KBM-7 (cell line): ENCODE results near the gene BUD31.
"Not testable (repeated sequence)": the region's sequence is repeated elsewhere in the genome, so short reads cannot be mapped to it uniquely, and the experiment has no call there.

Experiments
- DNase-seq: peaks from one replicate; pipeline ENCODE4 v3.0.0-alpha.2; 2015
- in situ Hi-C: fragments of 300-500 bp; cut with MboI; formaldehyde crosslinking; loops from 2 replicates; pipeline ENCODE4 v1.14.3; 2020; ENCODE audit warnings: low sequenced_read_pairs, low pct_unique_long_range_greater_than_20kb, mixed read lengths

Gene BUD31

DNA sequence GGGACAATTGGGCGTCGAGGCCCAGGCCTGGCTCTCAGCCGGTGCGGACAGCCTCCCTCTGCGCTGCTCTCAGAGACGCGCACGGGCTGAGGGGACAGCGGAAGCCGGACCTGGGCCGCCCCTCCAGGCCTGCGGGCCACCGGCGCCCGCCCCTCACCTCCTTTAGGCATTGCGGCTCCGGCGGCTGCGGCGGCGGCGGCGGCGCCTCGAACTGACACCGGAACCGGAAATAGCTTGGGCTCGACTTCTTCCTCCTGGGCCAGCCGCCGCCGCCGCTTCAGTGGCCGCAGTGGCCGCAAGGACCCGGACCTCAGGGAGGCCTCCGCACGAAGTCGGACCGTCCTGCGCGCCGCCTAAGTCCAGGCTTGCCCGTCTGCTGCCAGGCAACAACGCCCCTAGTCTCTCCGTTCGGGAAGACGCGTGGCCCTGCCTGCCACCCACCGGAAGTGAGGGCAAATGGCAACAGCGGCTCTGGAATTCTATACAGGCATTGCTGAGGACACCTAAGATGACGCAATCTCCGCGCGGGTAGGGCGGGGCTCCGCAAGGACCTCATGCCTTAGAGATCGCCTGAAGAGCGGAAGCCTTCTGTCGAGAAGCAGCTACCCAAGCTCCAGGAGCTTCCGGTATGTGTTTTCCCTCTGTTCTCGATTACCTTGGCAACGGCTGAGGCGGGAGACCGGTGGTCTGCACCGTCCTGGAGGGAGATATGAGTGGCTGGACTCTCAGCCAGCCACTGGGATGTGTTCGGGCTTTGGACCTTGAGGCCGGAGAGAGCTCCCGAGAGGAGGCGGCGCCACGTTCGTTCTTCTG lies at the start of gene BUD31, which contains the start of gene PDAP1:
TSS of gene BUD31 (plus strand) at position 591 of the 813 bp plus-strand sequence. CDS start 2,124 bp downstream, outside the sequence.
TSS of gene PDAP1 (minus strand) at position 219 of the 813 bp plus-strand sequence. CDS start at position 170, 49 bp downstream.
- peak; percentile 97 for DNase-seq
- in situ Hi-C loops = no loop called here

DNA sequence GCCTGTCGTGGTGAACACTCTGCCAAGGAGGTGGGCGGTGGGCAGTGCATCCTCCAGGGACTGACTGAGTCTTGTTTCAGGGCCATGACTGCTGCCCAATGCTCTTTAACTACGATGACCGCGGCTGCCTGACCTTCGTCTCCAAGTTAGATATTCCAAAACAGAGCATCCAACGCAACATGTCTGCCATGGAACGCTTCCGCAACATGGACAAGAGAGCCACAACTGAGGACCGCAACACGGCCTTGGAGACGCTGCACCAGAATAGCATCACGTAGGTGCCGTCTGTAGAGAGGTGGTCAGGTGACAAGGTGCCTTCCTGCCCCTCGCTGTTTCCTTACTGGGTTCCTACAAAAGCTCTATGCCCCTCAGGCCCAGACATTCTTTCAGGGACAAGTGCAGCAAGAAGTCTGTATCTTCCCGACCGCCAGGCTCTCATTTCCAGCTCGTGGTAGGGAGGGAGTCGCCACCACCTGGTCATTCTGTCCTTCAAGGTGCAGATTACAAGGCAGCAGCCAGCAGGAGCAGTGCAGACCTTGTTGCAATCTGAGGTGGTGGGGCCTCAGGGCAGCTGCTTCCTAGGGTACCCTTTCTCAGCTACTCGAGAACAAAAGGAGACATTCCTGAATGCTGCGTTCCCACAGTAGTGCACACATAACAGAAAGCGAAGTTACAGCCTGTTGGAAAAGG lies 49.2 kb upstream of the BUD31 start:
- in situ Hi-C loops = no loop called here
- DNase-seq = no peak

DNA sequence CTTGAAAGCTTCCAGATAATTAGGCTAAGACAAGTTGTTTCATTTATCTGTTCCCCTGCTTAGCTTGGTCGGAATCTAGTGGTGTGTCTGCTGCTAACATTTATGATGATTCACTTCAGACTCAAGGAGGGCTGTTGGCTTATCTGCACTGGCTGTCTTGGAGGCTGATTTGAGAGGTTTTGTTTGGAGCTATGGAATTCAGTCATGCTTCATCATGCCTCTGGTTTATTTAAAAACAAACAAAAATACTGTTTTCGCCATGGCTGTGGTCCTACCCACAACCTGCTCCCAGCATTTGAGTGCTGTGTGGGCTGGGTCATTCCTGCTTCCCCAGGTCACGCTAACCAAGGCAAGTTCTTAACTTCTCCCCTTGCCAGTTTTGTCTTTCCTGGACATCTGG lies 46.0 kb upstream of the BUD31 start:
- in situ Hi-C loops = no loop called here
- DNase-seq = no peak

DNA sequence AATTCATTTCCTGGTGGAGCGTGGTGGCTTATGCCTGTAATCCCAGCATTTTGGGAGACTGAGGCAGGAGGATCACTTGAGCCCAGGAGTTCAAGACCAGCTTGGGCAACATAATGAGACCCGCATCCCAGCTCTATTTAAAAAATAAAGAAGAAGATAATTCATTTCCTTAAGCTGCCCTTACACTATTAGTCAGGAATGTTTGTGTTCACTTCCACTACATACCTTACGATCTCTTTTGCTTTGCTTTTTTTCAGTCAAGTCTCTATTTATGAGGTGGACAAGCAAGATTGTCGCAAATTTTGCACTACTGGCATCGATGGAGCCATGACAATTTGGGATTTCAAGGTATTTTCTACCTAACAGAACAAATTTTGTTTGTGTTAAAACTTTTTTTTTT lies 45.5 kb upstream of the BUD31 start:
- in situ Hi-C loops = no loop called here
- DNase-seq = no peak

DNA sequence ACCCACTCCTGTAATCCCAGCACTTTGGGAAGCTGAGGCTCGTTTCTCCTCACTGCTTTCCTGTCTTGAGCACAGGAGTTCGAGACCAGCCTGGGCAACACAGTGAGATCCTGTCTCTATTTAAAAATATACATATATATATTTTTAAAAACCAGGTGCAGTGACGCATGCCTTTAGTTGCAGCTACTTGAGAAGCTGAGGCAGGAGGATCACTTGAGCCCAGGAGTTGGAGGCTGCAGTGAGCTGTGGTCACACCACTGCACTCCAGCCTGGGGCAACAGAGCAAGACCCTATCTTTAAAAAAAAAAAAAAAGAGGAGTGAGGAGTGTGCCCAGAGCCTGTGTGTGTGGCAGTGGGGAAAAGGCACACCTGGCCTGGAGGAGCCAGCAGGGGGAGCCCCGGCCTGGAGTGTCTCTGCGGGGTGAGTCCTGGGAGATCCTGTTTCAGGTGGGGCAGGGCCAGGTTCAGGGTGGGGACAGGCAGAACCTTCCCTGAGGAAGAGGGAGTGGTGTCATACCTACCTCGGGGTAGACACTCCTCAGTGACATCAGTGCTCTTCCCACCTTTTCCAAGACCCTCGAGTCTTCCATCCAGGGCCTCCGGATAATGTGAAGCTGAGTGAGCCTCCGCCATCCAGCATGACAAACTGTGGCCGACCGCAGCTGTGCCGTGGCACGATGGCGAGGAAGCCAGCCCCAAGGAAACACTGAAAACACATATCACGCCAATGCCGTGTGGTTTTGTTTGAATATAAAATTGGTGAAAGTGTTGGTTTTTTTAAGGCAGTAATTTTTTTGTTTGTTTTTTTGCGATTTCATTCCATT lies 43.2 kb upstream of the BUD31 start:
- in situ Hi-C loops = no loop called here
- DNase-seq = peak; percentile 65

DNA sequence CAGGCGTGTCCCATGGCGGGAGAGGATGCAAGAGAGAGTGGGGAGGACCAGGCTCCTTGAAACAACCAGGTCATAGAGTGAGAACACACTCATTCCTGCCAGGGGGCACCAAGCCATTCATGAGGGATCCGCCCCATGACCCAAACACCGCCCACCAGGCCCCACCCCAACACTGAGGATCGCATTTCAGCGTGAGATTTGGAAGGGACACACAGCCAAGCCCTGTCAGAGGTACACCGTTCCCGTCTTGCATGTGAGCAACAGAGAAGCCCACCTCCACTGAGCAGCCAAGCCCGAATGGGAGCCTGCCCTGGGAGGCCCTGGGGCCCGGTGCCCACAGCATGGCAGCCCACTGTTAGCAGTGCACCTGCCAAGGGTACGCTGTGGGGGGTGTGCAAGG lies 42.1 kb upstream of the BUD31 start:
- in situ Hi-C loops = no loop called here
- no peak for DNase-seq

DNA sequence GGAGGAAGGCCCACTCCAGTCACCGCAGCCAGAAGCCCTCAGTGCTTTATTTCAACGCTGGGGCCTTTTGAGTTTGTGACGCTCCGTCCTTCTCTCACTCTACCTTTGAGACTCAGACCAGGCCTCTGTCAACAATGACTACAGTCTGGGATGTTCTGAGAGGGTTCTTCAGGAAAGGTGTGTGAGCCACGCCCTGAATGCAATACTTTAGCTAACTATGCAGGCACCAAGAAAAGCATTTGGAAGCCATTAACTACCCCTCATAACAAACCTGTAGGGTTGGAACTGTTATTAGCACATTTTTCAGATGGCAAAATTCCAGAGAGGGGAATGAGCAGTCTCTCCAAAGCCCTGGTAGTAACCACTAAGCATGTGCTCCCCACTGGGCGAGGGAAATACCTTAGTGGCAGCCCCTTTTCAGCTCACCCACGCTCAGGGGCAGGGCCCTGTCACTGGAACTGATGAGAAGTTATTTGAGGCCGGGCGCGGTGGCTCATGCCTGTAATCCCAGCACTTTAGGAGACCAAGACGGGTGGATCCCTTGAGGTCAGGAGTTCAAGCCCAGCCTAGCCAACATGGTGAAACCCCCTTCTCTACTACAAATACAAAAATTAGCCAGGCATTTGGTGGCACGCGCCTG lies 39.9 kb upstream of the BUD31 start:
- in situ Hi-C loops = no loop called here
- DNase-seq = no peak

DNA sequence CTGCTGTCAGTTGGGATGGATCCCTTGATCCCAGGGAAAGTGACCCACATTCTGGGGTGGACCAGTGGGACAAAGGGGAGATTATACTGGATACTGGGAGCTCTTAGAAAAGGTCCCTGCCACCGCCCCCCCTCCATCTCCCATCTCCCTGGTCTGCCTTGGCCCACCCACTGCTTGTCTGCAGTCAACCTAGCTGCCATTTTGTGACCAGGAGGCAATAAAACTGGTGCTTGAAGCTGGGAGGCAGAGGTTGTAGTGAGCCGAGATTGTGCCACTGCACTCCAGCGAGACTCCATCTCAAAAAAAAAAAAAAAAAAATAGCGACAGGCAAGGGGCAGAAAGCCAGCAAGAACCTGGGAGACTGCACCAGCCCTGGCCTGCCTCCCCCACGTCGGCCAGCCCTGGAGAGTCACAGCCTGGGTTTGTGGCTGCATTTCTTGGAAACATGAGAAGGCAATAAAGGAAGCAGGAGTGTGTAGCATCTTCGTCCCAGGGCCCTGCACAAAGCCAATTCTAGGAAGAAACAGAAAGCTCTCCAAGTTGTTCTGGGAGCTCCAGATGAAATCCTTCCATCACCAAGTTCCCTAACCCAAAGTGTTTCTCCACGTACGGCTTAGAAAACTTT lies 38.9 kb upstream of the BUD31 start:
- in situ Hi-C loops = no loop called here
- peak; percentile 91 for DNase-seq

DNA sequence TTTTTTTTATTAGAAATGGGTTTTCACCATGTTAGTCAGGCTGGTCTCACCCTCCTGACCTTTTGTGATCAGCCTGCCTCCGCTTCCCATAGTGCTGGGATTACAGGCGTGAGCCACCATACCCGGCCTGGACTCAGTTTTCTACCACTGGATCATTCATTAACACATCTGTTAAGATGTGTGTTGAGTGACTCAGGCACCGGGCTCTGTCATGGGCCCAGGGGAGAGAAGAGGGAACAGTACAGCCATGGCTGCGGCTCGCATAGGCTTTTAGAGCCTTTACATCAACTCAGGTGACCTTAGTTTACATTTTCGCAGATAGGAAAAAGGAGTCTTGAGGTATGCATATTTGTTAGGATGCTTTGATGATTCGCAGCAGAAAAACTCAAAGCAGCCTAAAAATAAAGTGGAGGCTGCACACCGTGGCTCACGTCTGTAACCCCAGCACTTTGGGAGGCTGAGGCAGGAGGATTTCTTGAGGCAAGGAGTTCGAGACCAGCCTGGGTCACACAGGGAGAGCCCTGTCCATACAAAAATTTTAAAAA lies 37.3 kb upstream of the BUD31 start:
- no peak for DNase-seq
- in situ Hi-C loops = no loop called here

DNA sequence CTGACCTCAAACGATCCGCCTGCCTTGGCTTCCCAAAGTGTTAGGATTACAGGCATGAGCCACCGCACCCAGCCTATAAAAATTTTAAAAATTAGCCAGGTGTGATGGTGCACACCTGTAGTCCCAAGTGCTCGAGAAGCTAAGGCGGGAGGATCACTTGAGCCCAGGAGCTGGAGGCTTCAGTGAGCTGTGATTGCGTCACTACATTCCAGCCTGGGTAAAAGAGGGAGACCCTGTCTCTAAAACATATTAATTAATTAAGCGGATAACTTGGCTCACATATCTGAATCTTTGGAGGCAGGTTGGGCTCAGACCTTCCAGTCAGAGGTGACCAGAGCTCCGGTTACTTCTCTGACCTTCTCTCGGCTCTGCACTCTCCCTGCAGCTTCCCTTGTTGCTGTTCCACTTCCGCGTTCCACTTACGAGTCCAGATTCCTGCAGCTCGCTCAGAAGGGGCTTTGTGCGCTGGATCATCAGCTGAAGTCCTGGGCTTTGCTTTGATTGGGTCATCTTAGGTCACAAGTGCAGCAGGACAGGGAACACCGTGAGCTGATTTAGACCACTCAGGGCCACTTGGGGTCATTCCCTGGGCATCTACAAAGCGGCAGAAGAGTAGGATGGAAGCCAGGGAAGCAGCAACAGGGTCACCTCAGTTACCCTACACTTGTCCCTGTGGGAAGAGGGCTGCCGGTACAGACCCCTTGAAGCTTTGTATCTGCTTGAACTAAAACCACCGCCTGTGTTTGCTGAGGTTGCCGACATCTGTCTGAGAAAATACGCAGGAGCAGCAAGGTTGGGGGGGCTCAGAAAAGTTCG lies 36.3 kb upstream of the BUD31 start:
- in situ Hi-C loops = no loop called here
- no peak for DNase-seq

DNA sequence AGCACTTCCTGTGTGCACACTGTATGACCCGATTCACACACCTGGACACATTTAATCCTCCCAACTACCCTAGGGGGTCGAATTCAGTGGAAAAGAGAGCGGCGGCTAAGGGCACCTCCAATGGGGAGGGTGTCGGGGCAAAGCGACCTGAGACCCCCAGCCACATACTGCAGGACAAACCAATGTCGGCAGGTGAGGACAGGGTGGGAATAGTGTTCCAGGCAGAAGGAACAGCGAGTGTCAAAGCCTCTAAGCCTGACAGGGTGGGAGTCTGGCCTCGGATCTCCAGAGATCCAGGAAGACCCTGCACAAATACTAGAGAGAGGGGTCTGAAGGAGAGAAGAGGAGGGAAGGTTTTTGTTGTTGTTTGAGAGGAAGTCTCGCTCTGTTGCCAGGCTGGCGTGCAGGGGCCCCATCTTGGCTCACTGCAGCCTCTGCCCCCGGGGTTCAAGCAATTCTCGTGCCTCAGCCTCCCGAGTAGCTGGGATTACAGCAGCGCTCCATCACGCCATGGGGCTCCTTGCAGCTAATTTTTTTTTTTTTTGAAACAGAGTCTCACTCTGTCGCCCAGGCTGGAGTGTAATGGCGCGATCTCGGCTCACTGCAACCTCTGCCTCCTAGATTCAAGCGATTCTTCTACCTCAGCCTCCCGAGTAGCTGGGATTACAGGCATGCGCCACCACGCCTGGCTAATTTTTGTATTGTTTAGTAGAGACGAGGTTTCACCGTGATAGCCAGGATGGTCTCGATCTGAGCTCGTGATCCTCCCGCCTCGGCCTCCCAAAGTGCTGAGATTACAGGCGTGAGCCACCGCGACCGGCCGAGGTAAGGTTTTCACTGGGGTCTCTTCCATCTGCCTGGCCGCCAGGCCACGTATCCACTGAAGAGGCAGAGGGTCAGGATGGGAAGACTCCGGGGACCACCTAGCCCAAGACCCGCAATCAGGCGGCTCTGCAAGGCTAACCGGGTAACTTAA lies 35.4 kb upstream of the BUD31 start:
- in situ Hi-C loops = no loop called here
- no peak for DNase-seq

DNA sequence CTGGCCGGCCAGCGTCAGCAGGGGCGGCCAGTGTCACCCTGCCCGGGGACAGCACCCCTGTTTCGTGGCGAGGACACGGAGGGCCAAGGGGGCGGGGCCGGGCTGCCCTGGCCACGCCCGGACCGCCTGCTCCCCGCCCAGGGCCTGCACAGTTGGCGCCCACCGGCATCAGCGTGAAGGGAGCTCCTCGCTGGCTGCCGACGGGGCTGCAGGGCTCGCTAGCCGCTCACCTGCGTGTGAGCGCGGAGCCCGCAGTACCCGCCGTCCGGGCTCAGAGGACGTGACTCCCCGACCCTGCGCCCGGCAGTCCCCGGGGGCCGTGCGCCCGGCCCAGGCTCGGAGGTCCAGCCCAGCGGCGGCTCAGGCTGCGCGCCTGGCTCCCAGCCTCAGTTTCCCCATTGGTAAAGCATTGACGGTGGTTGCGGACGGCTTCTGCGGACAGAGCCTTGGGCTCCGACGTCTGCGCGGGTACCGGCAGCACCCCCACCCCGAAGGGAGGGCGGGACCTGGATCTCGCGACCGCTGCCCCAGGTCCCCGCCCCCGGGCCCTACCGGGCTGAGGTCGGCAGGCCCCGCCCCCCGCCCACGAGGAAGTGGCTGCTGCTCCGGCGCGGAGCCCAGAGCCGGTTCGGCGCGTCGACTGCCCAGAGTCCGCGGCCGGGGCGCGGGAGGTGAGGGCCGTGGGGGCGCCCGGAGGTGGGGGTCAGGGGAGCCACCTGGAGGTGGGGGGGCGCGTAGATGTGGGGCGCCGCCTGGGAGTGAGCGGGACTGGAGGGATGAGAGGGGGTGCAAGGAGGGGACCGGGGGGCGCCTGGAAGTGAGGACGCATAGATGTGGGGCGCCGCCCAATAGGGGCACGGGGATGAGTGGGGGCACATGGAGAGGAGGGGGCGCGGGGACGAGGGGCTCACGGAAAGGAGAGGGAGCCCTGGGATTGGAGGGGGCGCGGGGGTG lies 34.4 kb upstream of the BUD31 start, which contains the start of gene ARPC1B:
TSS of gene ARPC1B (plus strand) at position 620 of the 954 bp plus-strand sequence. CDS start 10,985 bp downstream, outside the sequence.
- in situ Hi-C loops = no loop called here
- DNase-seq = peak; percentile 61

DNA sequence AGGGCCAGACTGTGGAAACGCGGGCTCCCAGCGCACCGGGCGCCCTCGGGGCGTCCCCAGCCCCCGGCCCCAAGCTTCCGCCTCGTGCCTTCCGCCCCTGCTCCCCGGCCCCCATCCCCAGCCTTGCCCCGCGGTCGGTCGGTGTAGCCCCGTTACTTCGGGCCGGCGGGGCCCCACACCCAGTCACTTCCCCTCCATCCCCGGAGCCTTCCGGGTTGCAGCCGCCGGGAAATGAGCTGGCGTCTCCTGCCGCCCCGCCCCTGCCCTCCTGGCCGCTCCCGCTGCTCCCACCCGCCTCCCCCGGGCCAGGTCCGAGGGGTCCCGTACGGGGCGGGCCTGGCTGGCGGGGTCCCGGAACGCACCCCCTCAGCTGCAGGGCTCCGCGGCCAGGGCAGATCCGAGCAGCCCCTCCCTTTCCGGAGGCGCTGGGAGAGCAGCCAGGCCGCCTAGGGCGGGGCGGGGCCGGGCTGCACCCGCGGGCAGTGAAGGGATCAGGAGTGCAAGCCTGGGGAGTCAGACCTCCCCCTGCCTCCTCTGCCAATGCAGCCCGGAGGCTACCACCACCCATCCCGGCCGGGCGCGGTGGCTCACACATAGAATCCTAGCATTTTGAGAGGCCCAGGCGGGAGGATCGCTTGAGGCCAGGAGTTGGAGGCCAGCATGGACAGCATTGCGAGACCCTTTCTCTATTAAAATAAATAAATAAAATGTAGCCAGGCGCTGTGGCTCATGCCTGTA lies 33.5 kb upstream of the BUD31 start:
- peak; percentile 71 for DNase-seq
- in situ Hi-C loops = no loop called here

DNA sequence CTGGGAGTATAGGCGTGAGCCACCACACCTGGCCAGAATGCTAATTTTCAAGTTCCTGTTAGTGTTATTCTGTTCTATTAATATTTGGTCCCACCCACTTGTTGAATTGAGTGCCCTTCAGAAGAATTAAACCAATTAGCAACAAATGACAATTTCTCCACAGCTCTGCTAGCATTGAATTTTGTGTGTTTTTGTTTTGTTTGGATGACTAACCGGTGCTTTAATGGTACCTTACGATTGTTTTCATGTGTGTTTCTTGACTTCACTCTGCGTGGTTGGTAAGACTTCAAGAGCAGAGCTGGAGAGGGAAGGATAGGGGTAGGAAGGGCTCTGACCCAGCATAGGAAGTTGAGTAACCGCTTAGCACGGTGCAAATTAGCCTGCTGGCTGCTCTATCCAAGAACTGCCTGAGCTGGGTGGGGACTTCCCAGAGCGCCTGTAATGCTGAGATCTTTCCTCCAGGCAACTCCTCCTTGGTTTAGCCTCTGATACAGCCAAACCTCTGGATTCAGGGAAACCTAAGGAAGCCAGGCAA lies 29.7 kb upstream of the BUD31 start:
- in situ Hi-C loops = no loop called here
- DNase-seq = peak; percentile 84

DNA sequence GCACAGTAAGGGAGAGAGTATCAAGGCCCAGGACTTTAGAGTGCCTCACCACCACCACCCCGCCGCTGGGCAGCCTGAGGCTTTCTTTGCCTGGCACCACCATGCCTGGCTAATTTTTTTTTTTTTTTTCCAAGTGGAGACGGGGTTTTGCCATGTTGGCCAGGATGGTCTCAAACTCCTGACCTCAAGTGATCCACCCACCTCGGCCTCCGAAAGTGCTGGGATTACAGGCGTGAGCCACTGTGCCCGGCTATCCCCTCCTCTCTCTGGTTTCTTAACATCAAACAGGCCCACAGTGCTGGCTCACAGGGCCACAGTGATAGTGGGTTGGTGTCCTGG lies 29.1 kb upstream of the BUD31 start:
- DNase-seq, in situ Hi-C loops: not testable (repeated sequence)
